Measurements from ENCODE around the gene UCKL1. TPM values are rescaled to one million over a fixed set of nuclear protein-coding genes. Genes with fewer than 3 reads are reported as not detected.

UCKL1 gene
- 32.9 TPM for total RNA-seq

DNA sequence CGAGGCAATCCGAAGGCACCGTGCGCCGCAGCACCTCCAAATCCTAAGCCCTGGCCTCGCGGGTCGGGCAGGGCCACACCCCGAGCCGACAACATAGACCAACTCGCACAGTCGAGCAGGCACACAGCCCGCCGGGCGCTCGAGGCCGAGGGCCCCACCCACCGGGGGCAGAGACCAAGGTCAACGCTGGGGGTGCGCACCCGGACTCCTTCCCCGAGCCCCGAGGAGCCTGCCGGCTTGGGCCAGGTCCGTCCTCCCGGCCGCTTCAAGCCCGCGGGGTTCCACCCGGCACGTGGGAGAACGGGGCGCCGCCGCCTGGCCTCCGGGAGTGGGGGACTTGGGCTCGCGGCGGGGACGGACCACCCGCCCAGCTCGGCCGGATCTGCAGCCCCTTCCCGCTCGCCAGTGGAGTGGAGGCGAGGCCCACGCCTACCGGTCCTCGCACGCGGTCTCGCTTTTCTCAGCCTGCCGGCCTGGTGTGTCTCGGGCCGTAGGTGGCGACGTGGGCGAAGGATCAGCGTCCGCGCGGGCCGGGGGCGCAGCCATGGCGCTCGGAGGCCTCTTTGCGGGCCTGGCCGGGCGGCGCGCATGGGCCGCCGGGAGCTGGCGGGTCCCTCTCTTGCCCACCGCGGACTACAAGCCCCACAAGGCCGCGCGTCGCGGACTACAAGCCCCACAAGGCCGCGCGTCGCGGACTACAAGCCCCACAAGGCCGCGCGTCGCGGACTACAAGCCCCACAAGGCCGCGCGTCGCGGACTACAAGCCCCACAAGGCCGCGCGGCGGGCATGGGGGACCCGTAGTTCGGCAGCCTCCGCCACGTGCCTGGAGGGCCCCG lies at the start of gene UCKL1:
UCKL1 (minus strand) TSS at position 590 of the 837 bp plus-strand sequence; CDS start at position 546, 44 bp downstream.

DNA sequence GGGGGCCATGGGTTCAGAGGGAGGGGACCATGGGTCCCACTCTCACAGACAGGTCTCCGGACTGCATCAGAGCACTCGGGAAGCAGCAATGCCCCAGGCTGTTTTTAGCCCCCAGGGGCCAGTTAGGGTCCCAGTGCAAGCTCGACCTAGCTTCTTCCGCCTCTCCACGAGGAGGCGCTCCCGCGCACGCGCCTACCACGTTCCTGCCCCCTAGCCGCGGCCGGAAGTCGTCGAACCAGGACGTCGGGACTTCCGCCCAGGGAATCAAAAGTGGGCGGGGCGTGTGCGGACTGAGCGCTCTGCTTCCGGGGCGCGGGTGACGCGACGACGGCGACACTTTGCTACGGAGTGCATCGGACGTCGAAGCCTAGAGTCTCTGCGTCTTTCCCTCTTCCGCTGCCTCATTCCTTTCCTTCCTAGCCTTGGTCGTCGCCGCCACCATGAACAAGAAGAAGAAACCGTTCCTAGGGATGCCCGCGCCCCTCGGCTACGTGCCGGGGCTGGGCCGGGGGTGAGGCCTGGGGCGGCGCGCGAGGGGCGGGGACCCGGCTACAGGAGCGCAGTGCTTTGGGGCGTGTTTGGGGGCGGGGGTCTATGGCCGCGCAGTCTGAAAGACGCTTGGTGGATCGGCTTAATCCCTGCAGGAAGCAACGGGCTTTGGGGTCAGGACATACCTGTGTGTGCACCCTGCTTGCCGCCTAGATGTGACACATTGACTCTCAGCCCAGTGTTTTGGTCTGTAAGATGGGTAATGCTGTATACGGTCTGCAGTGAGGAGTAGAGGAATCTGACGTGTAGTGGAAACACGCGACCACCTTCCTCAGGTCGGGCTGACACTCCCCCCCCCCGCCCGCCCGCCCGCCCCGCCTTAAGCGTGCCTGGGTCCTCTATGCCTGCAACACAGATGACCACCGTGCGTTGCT lies 24.9 kb upstream of the UCKL1 start, which contains the start of gene PRPF6:
PRPF6 (plus strand) TSS at position 327 of the 923 bp plus-strand sequence; CDS start at position 441, 114 bp downstream.

GRCh38 chr20:63979557-63980316 lies 23.5 kb upstream of the UCKL1 start, which contains the start of gene SAMD10:
Gene SAMD10 (minus strand): TSS chr20:63979642. CDS start chr20:63979467, 175 bp downstream.

DNA sequence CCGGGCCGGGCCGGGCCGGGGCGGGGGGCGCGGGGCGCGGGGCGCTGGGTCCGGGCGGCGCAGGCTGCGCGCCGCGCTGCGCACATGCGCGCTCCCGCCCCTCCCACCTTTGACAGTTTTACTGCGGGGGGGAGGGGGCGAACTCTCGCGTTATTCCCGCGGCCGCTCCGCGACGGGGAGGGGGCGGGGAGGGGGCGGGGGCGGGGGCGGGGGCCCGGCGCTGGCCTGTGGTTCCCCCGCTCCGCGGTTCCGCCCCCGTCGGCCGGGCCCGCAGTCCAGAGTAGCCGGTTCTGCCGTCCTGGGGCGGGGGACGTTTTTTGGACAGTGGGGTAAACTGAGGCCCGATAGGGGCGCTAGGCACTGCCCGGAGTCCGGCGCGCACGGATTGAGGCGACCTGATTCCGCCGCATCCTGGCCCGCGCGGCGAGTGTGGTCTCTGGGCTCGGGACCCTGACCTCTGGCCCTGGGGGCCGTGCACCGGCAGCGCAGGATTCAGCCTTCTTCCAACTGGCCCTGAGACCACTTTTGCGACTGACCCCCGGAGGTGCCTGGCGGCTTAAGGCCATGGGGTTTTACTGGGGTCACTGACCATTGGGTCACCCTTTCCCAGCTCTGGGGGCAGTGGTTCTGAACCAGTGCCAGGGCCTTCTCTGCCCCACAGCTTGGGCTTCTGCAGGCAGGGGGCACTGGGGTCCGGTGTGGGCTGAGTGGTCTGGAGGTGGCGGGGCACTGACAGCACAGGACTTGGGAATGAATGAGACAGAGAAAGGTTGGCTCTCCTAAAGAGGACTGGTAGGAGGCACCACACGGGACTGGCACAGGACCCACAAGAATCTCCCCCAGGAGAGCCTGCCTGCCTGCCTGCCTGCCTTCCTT lies 13.9 kb upstream of the UCKL1 start, which contains the start of gene ZNF512B:
ZNF512B (minus strand) TSS at position 93 of the 876 bp plus-strand sequence. CDS start 1,980 bp downstream, outside the sequence.

DNA sequence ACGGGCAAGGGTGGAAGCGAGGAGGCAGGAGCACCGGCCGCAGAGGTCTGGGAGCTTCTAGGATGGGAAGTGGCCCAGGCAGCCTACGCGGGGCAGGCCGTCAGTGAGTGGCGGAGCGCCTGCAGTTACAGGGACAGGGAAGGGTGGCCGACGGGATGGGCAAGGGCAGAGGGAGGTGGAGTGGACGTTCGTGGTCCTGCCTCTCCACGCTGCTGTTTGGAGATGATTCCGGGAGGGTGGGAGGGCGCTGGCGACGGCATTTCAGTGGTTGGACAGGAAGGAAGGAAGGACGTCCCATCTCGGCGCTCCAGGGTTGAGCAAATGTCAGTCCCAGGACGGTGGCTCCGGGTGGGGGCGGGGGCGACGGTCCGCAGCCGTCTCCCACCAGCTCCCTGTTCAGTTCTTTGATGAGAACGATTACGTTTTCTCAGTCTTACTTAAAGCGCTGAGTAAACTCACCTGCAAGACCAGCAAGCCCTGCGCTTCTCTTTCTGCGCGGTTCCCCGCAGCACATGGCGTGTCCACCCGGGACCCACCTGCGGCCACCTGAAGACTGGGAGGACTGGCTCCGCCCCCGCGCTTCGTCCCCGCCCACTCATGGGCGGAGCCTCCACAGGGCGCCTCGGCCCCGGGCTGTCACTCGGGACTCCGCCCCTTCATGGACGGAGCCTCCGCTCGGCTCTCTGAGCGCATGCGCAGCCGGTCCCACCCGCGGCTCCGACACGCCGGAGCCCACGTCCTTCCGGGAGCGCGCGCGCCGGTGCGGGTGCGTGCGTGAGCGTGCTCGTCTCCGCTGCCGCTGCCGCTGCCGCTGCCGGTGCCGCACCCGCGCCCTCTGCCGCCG lies 61.6 kb downstream of the UCKL1 start, which contains the start of gene DNAJC5:
DNAJC5 (plus strand) TSS at position 769 of the 844 bp plus-strand sequence. CDS start 33,220 bp downstream, outside the sequence.

Small RNAs within 50 kb of the gene (small RNA-seq; reads per million reads assigned to genes)
- gene MIR647 (ENCODE audit: low replicate concordance) = not detected
- not detected for gene MIR941-2 (ENCODE audit: low replicate concordance)
- gene MIR941-4 (ENCODE audit: low replicate concordance) = not detected
- gene MIR941-5 (ENCODE audit: low replicate concordance) = not detected
- gene RNU1-134P (ENCODE audit: low replicate concordance) = 0.89 reads per million, percentile 66 among the genes with 10 or more reads in this experiment

Other genes with a start within 250 kb of the UCKL1 start
- gene ARFRP1, start 248.4 kb downstream of the UCKL1 start, total RNA-seq = 27.9 TPM
- gene ZGPAT, start 248.4 kb downstream of the UCKL1 start, total RNA-seq = 15.7 TPM
- gene LIME1, start 219.8 kb downstream of the UCKL1 start, total RNA-seq = 13.5 TPM
- 3.4 TPM for gene SLC2A4RG, start 216.6 kb downstream of the UCKL1 start, total RNA-seq
- gene ZBTB46, start 125.2 kb downstream of the UCKL1 start, total RNA-seq = 20.3 TPM
- gene ABHD16B, start 94.9 kb downstream of the UCKL1 start, total RNA-seq = not detected
- 32.6 TPM for gene TPD52L2, start 91.1 kb downstream of the UCKL1 start, total RNA-seq
- gene DNAJC5, start 61.3 kb downstream of the UCKL1 start, total RNA-seq = 80.4 TPM
- 21.0 TPM for gene ZNF512B, start 13.5 kb upstream of the UCKL1 start, total RNA-seq
- gene SAMD10, start 23.2 kb upstream of the UCKL1 start, total RNA-seq = 10.0 TPM
- gene PRPF6, start 24.7 kb upstream of the UCKL1 start, total RNA-seq = 88.3 TPM
- 4.4 TPM for gene C20orf204, start 79.8 kb upstream of the UCKL1 start, total RNA-seq
- gene SOX18, start 93.2 kb upstream of the UCKL1 start, total RNA-seq = 0.63 TPM
- 44.8 TPM for gene TCEA2, start 106.8 kb upstream of the UCKL1 start, total RNA-seq
- 7.2 TPM for gene RGS19, start 123.1 kb upstream of the UCKL1 start, total RNA-seq
- 11.0 TPM for gene OPRL1, start 123.7 kb upstream of the UCKL1 start, total RNA-seq
- 0.63 TPM for gene LKAAEAR1, start 128.0 kb upstream of the UCKL1 start, total RNA-seq
- not detected for gene NPBWR2, start 151.1 kb upstream of the UCKL1 start, total RNA-seq
- 22.5 TPM for gene MYT1, start 208.0 kb upstream of the UCKL1 start, total RNA-seq